Measurements from ENCODE around the gene FUOM. TPM values are rescaled to one million over a fixed set of nuclear protein-coding genes. Genes with fewer than 3 reads are reported as not detected.

Gene FUOM
- polyA plus RNA-seq, 1 donor from 2014 or later: not detected

DNA sequence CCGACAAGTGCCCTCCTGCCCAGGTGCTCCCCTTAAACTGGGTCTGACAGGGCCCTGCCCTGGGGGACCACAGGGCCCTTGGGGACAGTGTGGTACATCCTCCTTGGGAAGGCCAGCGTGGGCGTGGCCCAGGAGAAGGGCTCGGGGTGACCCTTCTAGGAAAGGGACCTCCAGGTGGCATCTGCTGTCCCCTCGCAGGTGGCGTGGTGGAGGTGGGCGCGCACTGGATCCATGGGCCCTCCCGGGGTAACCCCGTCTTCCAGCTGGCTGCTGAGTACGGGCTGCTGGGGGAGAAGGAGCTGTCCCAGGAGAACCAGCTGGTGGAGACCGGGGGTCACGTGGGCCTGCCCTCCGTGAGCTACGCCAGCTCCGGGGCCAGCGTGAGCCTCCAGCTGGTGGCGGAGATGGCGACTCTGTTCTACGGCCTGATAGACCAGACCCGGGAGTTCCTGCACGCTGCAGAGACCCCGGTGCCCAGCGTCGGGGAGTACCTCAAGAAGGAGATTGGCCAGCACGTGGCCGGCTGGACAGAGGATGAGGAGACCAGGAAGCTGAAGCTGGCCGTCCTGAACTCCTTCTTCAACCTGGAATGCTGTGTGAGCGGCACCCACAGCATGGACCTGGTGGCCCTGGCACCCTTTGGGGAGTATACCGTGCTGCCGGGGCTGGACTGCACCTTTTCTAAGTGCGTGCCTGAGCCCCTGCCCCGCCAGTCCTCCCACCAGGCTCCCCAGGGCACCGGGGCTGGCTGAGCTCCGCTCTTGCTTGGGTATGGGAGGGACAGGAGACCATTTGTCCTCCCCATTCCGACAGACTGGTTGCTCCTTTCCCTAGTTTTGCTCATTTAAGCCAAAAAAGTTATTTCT is 22.2 kb upstream of the FUOM start:
- Histone ChIP-seq H3K27ac (ENCODE audit: low read length) (no peak overlapping the region), H3K79me2 (replicated peaks; ENCODE audit: insufficient read depth, low read length) (no peaks in the 10 kb centered on the region), H3K36me3 (ENCODE audit: insufficient read depth, low read length) (no peaks in the 10 kb centered on the region), H3K27me3 (ENCODE audit: insufficient read depth, low read depth, low read length) (peaks cover 9% of the 10 kb centered on the region), H3K4me3 (ENCODE audit: low read length) (peak overlapping the region; percentile 59), H2AFZ (ENCODE audit: low read depth, low read length) (no peak overlapping the region), H3K4me2 (ENCODE audit: low read length) (no peak overlapping the region), H3K9me3 (ENCODE audit: low read length) (no peaks in the 10 kb centered on the region), H3K9me2 (ENCODE audit: insufficient read depth, low read length) (no peaks in the 10 kb centered on the region), H3F3A (ENCODE audit: insufficient read depth, low read length, poor library complexity, severe bottlenecking) (no peaks in the 10 kb centered on the region), H4K20me1 (ENCODE audit: insufficient read depth) (no peaks in the 10 kb centered on the region), H3K9ac (ENCODE audit: low read length) (no peak overlapping the region)
- no peak for TF ChIP-seq SMC3 (conservative IDR thresholded peaks at IDR 0.05; ENCODE audit: poor library complexity)
- no peak for TF ChIP-seq EP300 (conservative IDR thresholded peaks at IDR 0.05; ENCODE audit: poor library complexity, severe bottlenecking)
- no peak for TF ChIP-seq EZH2 (IDR thresholded peaks at IDR 0.05; ENCODE audit: borderline replicate concordance, insufficient read depth, low read length, poor library complexity, severe bottlenecking)
- TF ChIP-seq RAD21 (conservative IDR thresholded peaks at IDR 0.05): no peak
- TF ChIP-seq, protein P1, sequence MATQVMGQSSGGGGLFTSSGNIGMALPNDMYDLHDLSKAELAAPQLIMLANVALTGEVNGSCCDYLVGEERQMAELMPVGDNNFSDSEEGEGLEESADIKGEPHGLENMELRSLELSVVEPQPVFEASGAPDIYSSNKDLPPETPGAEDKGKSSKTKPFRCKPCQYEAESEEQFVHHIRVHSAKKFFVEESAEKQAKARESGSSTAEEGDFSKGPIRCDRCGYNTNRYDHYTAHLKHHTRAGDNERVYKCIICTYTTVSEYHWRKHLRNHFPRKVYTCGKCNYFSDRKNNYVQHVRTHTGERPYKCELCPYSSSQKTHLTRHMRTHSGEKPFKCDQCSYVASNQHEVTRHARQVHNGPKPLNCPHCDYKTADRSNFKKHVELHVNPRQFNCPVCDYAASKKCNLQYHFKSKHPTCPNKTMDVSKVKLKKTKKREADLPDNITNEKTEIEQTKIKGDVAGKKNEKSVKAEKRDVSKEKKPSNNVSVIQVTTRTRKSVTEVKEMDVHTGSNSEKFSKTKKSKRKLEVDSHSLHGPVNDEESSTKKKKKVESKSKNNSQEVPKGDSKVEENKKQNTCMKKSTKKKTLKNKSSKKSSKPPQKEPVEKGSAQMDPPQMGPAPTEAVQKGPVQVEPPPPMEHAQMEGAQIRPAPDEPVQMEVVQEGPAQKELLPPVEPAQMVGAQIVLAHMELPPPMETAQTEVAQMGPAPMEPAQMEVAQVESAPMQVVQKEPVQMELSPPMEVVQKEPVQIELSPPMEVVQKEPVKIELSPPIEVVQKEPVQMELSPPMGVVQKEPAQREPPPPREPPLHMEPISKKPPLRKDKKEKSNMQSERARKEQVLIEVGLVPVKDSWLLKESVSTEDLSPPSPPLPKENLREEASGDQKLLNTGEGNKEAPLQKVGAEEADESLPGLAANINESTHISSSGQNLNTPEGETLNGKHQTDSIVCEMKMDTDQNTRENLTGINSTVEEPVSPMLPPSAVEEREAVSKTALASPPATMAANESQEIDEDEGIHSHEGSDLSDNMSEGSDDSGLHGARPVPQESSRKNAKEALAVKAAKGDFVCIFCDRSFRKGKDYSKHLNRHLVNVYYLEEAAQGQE (IDR thresholded peaks at IDR 0.05; ENCODE audit: borderline replicate concordance): no peak
- TF ChIP-seq POLR2AphosphoS5 (IDR thresholded peaks at IDR 0.05): no peak
- TF ChIP-seq MXI1 (conservative IDR thresholded peaks at IDR 0.05; ENCODE audit: poor library complexity, severe bottlenecking): no peak
- no peak for TF ChIP-seq TAF1 (IDR thresholded peaks at IDR 0.05; ENCODE audit: low read depth)
- TF ChIP-seq, protein P2, sequence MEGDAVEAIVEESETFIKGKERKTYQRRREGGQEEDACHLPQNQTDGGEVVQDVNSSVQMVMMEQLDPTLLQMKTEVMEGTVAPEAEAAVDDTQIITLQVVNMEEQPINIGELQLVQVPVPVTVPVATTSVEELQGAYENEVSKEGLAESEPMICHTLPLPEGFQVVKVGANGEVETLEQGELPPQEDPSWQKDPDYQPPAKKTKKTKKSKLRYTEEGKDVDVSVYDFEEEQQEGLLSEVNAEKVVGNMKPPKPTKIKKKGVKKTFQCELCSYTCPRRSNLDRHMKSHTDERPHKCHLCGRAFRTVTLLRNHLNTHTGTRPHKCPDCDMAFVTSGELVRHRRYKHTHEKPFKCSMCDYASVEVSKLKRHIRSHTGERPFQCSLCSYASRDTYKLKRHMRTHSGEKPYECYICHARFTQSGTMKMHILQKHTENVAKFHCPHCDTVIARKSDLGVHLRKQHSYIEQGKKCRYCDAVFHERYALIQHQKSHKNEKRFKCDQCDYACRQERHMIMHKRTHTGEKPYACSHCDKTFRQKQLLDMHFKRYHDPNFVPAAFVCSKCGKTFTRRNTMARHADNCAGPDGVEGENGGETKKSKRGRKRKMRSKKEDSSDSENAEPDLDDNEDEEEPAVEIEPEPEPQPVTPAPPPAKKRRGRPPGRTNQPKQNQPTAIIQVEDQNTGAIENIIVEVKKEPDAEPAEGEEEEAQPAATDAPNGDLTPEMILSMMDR (IDR thresholded peaks at IDR 0.05; ENCODE audit: poor library complexity, severe bottlenecking): no peak

DNA sequence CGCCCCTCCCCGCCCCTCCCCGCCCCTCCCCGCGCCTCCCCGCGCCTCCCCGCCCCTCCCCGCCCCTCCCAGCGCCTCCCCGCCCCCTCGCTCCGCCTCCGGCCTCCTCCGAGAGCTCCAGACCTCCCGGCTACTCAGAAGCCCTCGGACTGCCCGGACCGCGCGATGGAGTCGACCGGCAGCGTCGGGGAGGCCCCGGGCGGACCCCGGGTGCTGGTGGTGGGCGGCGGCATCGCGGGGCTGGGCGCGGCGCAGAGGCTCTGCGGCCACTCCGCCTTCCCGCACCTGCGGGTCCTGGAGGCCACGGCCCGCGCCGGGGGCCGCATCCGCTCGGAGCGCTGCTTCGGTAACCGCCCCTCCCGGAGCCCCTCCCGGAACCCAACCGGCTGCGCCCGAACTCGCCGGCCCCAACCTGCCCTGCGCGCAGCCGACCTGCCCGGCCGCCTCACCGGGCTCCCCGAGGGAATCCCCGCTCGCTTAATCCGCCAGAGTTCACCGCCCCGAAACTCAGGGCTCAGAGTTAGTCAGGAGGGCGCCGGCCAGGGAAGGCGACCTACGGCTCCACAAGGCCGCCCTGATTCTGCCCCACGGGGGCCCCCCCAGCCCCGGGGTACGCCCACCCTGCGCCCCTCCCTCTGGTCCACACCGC is 21.5 kb upstream of the FUOM start, which contains the start of gene PAOX:
PAOX (plus strand) TSS at position 111 of the 649 bp plus-strand sequence; CDS start at position 166, 55 bp downstream.
- peak within 1 kb of the TSS; percentile 45 for H2AFZ ChIP-seq (ENCODE audit: low read depth, low read length)
- no peaks in the 10 kb centered on the region for H3F3A ChIP-seq (ENCODE audit: insufficient read depth, low read length, poor library complexity, severe bottlenecking)
- no peaks in the 10 kb centered on the region for H3K79me2 ChIP-seq (replicated peaks; ENCODE audit: insufficient read depth, low read length)
- peaks cover 9% of the 10 kb centered on the region for H3K27me3 ChIP-seq (ENCODE audit: insufficient read depth, low read depth, low read length)
- no peaks in the 10 kb centered on the region for H4K20me1 ChIP-seq (ENCODE audit: insufficient read depth)
- H3K9me2 ChIP-seq (ENCODE audit: insufficient read depth, low read length): no peaks in the 10 kb centered on the region
- no peak within 1 kb of the TSS for H3K27ac ChIP-seq (ENCODE audit: low read length)
- no peaks in the 10 kb centered on the region for H3K9me3 ChIP-seq (ENCODE audit: low read length)
- H3K4me3 ChIP-seq (ENCODE audit: low read length): peak within 1 kb of the TSS; percentile 92
- H3K9ac ChIP-seq (ENCODE audit: low read length): peak within 1 kb of the TSS; percentile 62
- H3K36me3 ChIP-seq (ENCODE audit: insufficient read depth, low read length): no peaks in the 10 kb centered on the region
- peak within 1 kb of the TSS; percentile 58 for H3K4me2 ChIP-seq (ENCODE audit: low read length)
- TF ChIP-seq EP300 (conservative IDR thresholded peaks at IDR 0.05; ENCODE audit: poor library complexity, severe bottlenecking) (no peak), POLR2AphosphoS5 (IDR thresholded peaks at IDR 0.05) (no peak), RAD21 (conservative IDR thresholded peaks at IDR 0.05) (no peak), TAF1 (IDR thresholded peaks at IDR 0.05; ENCODE audit: low read depth) (no peak), MXI1 (conservative IDR thresholded peaks at IDR 0.05; ENCODE audit: poor library complexity, severe bottlenecking) (no peak), EZH2 (IDR thresholded peaks at IDR 0.05; ENCODE audit: borderline replicate concordance, insufficient read depth, low read length, poor library complexity, severe bottlenecking) (no peak), SMC3 (conservative IDR thresholded peaks at IDR 0.05; ENCODE audit: poor library complexity) (no peak)
- TF ChIP-seq, protein P1 (IDR thresholded peaks at IDR 0.05; ENCODE audit: borderline replicate concordance): no peak
- TF ChIP-seq, protein P2 (IDR thresholded peaks at IDR 0.05; ENCODE audit: poor library complexity, severe bottlenecking): no peak

All from neural cell (in vitro differentiated cells).